ENCODE data around the gene NHLRC2.

DNA sequence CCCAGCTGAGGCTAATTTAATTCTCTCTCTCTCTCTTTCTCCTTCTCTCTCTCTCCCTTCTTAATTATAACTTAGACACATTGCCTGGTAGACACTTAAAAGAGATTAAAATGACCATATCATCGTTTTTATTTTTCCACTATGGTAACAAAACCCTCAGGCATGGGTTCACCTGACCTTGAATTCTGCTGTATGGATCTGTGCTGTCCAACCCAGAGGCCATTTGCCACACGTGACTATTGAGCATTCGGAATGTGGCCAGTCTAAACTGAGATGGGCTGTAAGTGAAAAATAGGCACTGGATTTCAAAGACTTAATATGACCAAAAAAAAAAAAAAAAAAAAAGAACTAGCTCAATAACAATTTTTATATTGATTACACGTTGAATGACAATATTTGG is 93.6 kb downstream of the NHLRC2 start:
- TF ChIP-seq, protein P1, sequence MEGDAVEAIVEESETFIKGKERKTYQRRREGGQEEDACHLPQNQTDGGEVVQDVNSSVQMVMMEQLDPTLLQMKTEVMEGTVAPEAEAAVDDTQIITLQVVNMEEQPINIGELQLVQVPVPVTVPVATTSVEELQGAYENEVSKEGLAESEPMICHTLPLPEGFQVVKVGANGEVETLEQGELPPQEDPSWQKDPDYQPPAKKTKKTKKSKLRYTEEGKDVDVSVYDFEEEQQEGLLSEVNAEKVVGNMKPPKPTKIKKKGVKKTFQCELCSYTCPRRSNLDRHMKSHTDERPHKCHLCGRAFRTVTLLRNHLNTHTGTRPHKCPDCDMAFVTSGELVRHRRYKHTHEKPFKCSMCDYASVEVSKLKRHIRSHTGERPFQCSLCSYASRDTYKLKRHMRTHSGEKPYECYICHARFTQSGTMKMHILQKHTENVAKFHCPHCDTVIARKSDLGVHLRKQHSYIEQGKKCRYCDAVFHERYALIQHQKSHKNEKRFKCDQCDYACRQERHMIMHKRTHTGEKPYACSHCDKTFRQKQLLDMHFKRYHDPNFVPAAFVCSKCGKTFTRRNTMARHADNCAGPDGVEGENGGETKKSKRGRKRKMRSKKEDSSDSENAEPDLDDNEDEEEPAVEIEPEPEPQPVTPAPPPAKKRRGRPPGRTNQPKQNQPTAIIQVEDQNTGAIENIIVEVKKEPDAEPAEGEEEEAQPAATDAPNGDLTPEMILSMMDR (IDR thresholded peaks at IDR 0.05), result no peak
- TF ChIP-seq POLR2A (IDR thresholded peaks at IDR 0.05) (no peak), POLR2AphosphoS5 (IDR thresholded peaks at IDR 0.05) (no peak), EP300 (IDR thresholded peaks at IDR 0.05) (no peak)

Measured in stomach (tissue), 4 donors.